Activated T-cell treated with anti-CD3 and anti-CD28 coated beads for 4 hours (primary cell): ENCODE data around the gene TNFAIP8.
"Not testable (repeated sequence)": the region's sequence is repeated elsewhere in the genome, so short reads cannot be mapped to it uniquely, and the experiment has no call there.

Experiments
- DNase-seq: peaks from one replicate; pipeline ENCODE4 v3.0.0-alpha.2; 2020

The TNFAIP8 gene

GRCh38 chr5:119398727-119399466 lies 43.1 kb downstream of the TNFAIP8 start:
- no peak for DNase-seq

- no peak for DNase-seq
Observed at GRCh38 chr5:119400245-119400644, 44.4 kb downstream of the TNFAIP8 start.

- DNase-seq = no peak
Observed at GRCh38 chr5:119402081-119402480, 46.3 kb downstream of the TNFAIP8 start.

GRCh38 chr5:119402555-119402954 lies 46.7 kb downstream of the TNFAIP8 start:
- DNase-seq = no peak

- no peak for DNase-seq
Observed at GRCh38 chr5:119404033-119404432, 48.2 kb downstream of the TNFAIP8 start.

- no peak for DNase-seq
Observed at GRCh38 chr5:119405419-119405818, 49.6 kb downstream of the TNFAIP8 start.

- no peak for DNase-seq
Observed at GRCh38 chr5:119406551-119407110, 50.8 kb downstream of the TNFAIP8 start.

GRCh38 chr5:119409235-119409815 lies 53.5 kb downstream of the TNFAIP8 start:
- no peak for DNase-seq

GRCh38 chr5:119410448-119411159 lies 54.8 kb downstream of the TNFAIP8 start:
- no peak for DNase-seq

GRCh38 chr5:119411361-119412278 lies 55.8 kb downstream of the TNFAIP8 start:
- peak; percentile 42 for DNase-seq

GRCh38 chr5:119412279-119413227 lies 56.7 kb downstream of the TNFAIP8 start:
- DNase-seq = no peak

GRCh38 chr5:119414124-119414734 lies 58.4 kb downstream of the TNFAIP8 start:
- DNase-seq = not testable (repeated sequence)

- no peak for DNase-seq
Observed at GRCh38 chr5:119417891-119418605, 62.2 kb downstream of the TNFAIP8 start.

GRCh38 chr5:119418606-119419100 lies 62.8 kb downstream of the TNFAIP8 start:
- DNase-seq = no peak

- no peak for DNase-seq
Observed at GRCh38 chr5:119420169-119420568, 64.3 kb downstream of the TNFAIP8 start.

GRCh38 chr5:119426057-119426456 lies 70.2 kb downstream of the TNFAIP8 start:
- DNase-seq = no peak

- no peak for DNase-seq
Observed at GRCh38 chr5:119427060-119427459, 71.2 kb downstream of the TNFAIP8 start.

- not testable (repeated sequence) for DNase-seq
Observed at GRCh38 chr5:119427596-119427995, 71.8 kb downstream of the TNFAIP8 start.

GRCh38 chr5:119428166-119428565 lies 72.3 kb downstream of the TNFAIP8 start:
- DNase-seq = not testable (repeated sequence)

GRCh38 chr5:119428574-119428973 lies 72.8 kb downstream of the TNFAIP8 start:
- not testable (repeated sequence) for DNase-seq
